ENCODE results near the gene KCNJ6. TPM values are rescaled to one million over a fixed set of nuclear protein-coding genes. Genes with fewer than 3 reads are reported as not detected.
A peak's percentile ranks its signal among the peaks of the same experiment; 100 is the strongest.

The KCNJ6 gene
- total and polyA plus RNA-seq, 7 experiments from 2014 or later: 0.01 TPM; not detected in 6

- intact Hi-C loops (cut with micrococcal nuclease): no loop called here
- DNase-seq (no peak), ATAC-seq (no peak)
- H3K27me3 Mint-ChIP-seq: peaks cover 0 to 58% (median 29%) of the 10 kb centered on the region in 5 donors
- peaks cover 0 to 3% (median 0%) of the 10 kb centered on the region in 11 donors for H3K9me3 Mint-ChIP-seq
- no peak overlapping the region for H3K27ac ChIP-seq (ENCODE audit: low read depth, low read length)
- POLR2A ChIA-PET: no interaction called here
- no peaks in the 10 kb centered on the region for H3K9me3 ChIP-seq (ENCODE audit: control insufficient read depth in 2 of 3, low read length in 3 of 3)
- no peak overlapping the region for H3K4me3 Mint-ChIP-seq
- H3K36me3 ChIP-seq (ENCODE audit: control insufficient read depth in 2 of 3, insufficient read depth in 3 of 3, low read length in 3 of 3): no peaks in the 10 kb centered on the region
- no peak overlapping the region for H3K4me3 ChIP-seq (ENCODE audit: low read length)
- H3K36me3 Mint-ChIP-seq: no peaks in the 10 kb centered on the region
- H3K27me3 ChIP-seq (ENCODE audit: control insufficient read depth in 2 of 2, insufficient read depth in 2 of 2, low read length in 2 of 2): no peaks in the 10 kb centered on the region
- H3K4me1 Mint-ChIP-seq: no peaks in the 10 kb centered on the region
- H3K4me1 ChIP-seq (ENCODE audit: control insufficient read depth in 2 of 2, insufficient read depth in 2 of 2, low read length in 2 of 2): no peaks in the 10 kb centered on the region
- no peak overlapping the region for H3K27ac Mint-ChIP-seq
- CTCF ChIA-PET: no interaction called here
Measured at GRCh38 chr21:37891972-37892371, 24.3 kb downstream of the KCNJ6 start.

GRCh38 chr21:37888659-37889058 is 27.6 kb downstream of the KCNJ6 start:
- POLR2A ChIA-PET: no interaction called here
- peaks cover 0 to 60% (median 36%) of the 10 kb centered on the region in 5 donors for H3K27me3 Mint-ChIP-seq

GRCh38 chr21:37886726-37887299 is 29.4 kb downstream of the KCNJ6 start:
- no peaks in the 10 kb centered on the region for H3K4me1 ChIP-seq (ENCODE audit: control insufficient read depth in 2 of 2, insufficient read depth in 2 of 2, low read length in 2 of 2)
- H3K36me3 ChIP-seq (ENCODE audit: control insufficient read depth in 2 of 3, insufficient read depth in 3 of 3, low read length in 3 of 3): no peaks in the 10 kb centered on the region
- no peaks in the 10 kb centered on the region for H3K4me1 Mint-ChIP-seq
- DNase-seq (no peak), ATAC-seq (no peak)
- H3K36me3 Mint-ChIP-seq: no peaks in the 10 kb centered on the region
- H3K27me3 Mint-ChIP-seq: peaks cover 0 to 46% (median 30%) of the 10 kb centered on the region in 5 donors
- no peaks in the 10 kb centered on the region for H3K9me3 ChIP-seq (ENCODE audit: control insufficient read depth in 2 of 3, low read length in 3 of 3)
- no peak overlapping the region for H3K4me3 ChIP-seq (ENCODE audit: low read length)
- no peak overlapping the region for H3K4me3 Mint-ChIP-seq
- no peaks in the 10 kb centered on the region for H3K27me3 ChIP-seq (ENCODE audit: control insufficient read depth in 2 of 2, insufficient read depth in 2 of 2, low read length in 2 of 2)
- no peak overlapping the region for H3K27ac Mint-ChIP-seq
- no peak overlapping the region for H3K27ac ChIP-seq (ENCODE audit: low read depth, low read length)
- ChIA-PET POLR2A (no interaction called here), CTCF (no interaction called here)
- H3K9me3 Mint-ChIP-seq: peaks cover 0 to 3% (median 0%) of the 10 kb centered on the region in 11 donors
- intact Hi-C loops (cut with micrococcal nuclease): no loop called here

More at GRCh38 chr21:37888659-37889058, 27.6 kb downstream of the KCNJ6 start:
- Mint-ChIP-seq H3K4me3 (no peak overlapping the region), H3K9me3 (peaks cover 0 to 3% (median 0%) of the 10 kb centered on the region in 11 donors), H3K27ac (no peak overlapping the region), H3K4me1 (no peaks in the 10 kb centered on the region), H3K36me3 (no peaks in the 10 kb centered on the region)
- Histone ChIP-seq H3K36me3 (ENCODE audit: control insufficient read depth in 2 of 3, insufficient read depth in 3 of 3, low read length in 3 of 3) (no peaks in the 10 kb centered on the region), H3K27me3 (ENCODE audit: control insufficient read depth in 2 of 2, insufficient read depth in 2 of 2, low read length in 2 of 2) (no peaks in the 10 kb centered on the region), H3K4me3 (ENCODE audit: low read length) (no peak overlapping the region), H3K4me1 (ENCODE audit: control insufficient read depth in 2 of 2, insufficient read depth in 2 of 2, low read length in 2 of 2) (no peaks in the 10 kb centered on the region), H3K9me3 (ENCODE audit: control insufficient read depth in 2 of 3, low read length in 3 of 3) (no peaks in the 10 kb centered on the region), H3K27ac (ENCODE audit: low read depth, low read length) (no peak overlapping the region)
- intact Hi-C loops (cut with micrococcal nuclease): no loop called here
- DNase-seq: no peak
- no peak for ATAC-seq
- CTCF ChIA-PET: no interaction called here

GRCh38 chr21:37886120-37886519 is 30.1 kb downstream of the KCNJ6 start:
- Histone ChIP-seq H3K27ac (ENCODE audit: low read depth, low read length) (no peak overlapping the region), H3K27me3 (ENCODE audit: control insufficient read depth in 2 of 2, insufficient read depth in 2 of 2, low read length in 2 of 2) (no peaks in the 10 kb centered on the region), H3K4me3 (ENCODE audit: low read length) (no peak overlapping the region), H3K9me3 (ENCODE audit: control insufficient read depth in 2 of 3, low read length in 3 of 3) (no peaks in the 10 kb centered on the region), H3K4me1 (ENCODE audit: control insufficient read depth in 2 of 2, insufficient read depth in 2 of 2, low read length in 2 of 2) (no peaks in the 10 kb centered on the region), H3K36me3 (ENCODE audit: control insufficient read depth in 2 of 3, insufficient read depth in 3 of 3, low read length in 3 of 3) (no peaks in the 10 kb centered on the region)
- Mint-ChIP-seq H3K27ac (no peak overlapping the region), H3K36me3 (no peaks in the 10 kb centered on the region), H3K4me1 (no peaks in the 10 kb centered on the region), H3K4me3 (no peak overlapping the region), H3K9me3 (peaks cover 0 to 3% (median 0%) of the 10 kb centered on the region in 11 donors), H3K27me3 (peaks cover 2 to 46% (median 30%) of the 10 kb centered on the region in 5 donors)
- intact Hi-C loops (cut with micrococcal nuclease): no loop called here
- ChIA-PET CTCF (no interaction called here), POLR2A (no interaction called here)
- DNase-seq: no peak
- no peak for ATAC-seq

- H3K9me3 ChIP-seq (ENCODE audit: control insufficient read depth in 2 of 3, low read length in 3 of 3): no peaks in the 10 kb centered on the region
- DNase-seq (no peak), ATAC-seq (peak; percentile 34)
- Mint-ChIP-seq H3K36me3 (no peaks in the 10 kb centered on the region), H3K9me3 (peaks cover 0 to 2% (median 0%) of the 10 kb centered on the region in 11 donors), H3K27me3 (peaks cover 2 to 25% (median 7%) of the 10 kb centered on the region in 5 donors), H3K4me3 (no peak overlapping the region), H3K4me1 (no peaks in the 10 kb centered on the region), H3K27ac (no peak overlapping the region)
- ChIA-PET POLR2A (no interaction called here), CTCF (no interaction called here)
- no peak overlapping the region for H3K4me3 ChIP-seq (ENCODE audit: low read length)
- no peaks in the 10 kb centered on the region for H3K27me3 ChIP-seq (ENCODE audit: control insufficient read depth in 2 of 2, insufficient read depth in 2 of 2, low read length in 2 of 2)
- H3K27ac ChIP-seq (ENCODE audit: low read depth, low read length): no peak overlapping the region
- H3K36me3 ChIP-seq (ENCODE audit: control insufficient read depth in 2 of 3, insufficient read depth in 3 of 3, low read length in 3 of 3): no peaks in the 10 kb centered on the region
- intact Hi-C loops (cut with micrococcal nuclease): no loop called here
- no peaks in the 10 kb centered on the region for H3K4me1 ChIP-seq (ENCODE audit: control insufficient read depth in 2 of 2, insufficient read depth in 2 of 2, low read length in 2 of 2)
Measured at GRCh38 chr21:37878946-37879660, 37.2 kb downstream of the KCNJ6 start.

GRCh38 chr21:37877888-37878684 is 38.2 kb downstream of the KCNJ6 start:
- POLR2A ChIA-PET: no interaction called here
- CTCF ChIA-PET: no interaction called here

More at GRCh38 chr21:37877888-37878684, 38.2 kb downstream of the KCNJ6 start:
- Mint-ChIP-seq H3K4me3 (no peak overlapping the region), H3K27ac (no peak overlapping the region), H3K9me3 (peaks cover 0 to 2% (median 0%) of the 10 kb centered on the region in 11 donors), H3K36me3 (no peaks in the 10 kb centered on the region), H3K27me3 (peaks cover 2 to 22% (median 7%) of the 10 kb centered on the region in 5 donors), H3K4me1 (no peaks in the 10 kb centered on the region)
- no peak overlapping the region for H3K4me3 ChIP-seq (ENCODE audit: low read length)
- no peak for ATAC-seq
- no peak for DNase-seq
- H3K27me3 ChIP-seq (ENCODE audit: control insufficient read depth in 2 of 2, insufficient read depth in 2 of 2, low read length in 2 of 2): no peaks in the 10 kb centered on the region
- H3K9me3 ChIP-seq (ENCODE audit: control insufficient read depth in 2 of 3, low read length in 3 of 3): no peaks in the 10 kb centered on the region
- H3K4me1 ChIP-seq (ENCODE audit: control insufficient read depth in 2 of 2, insufficient read depth in 2 of 2, low read length in 2 of 2): no peaks in the 10 kb centered on the region
- H3K36me3 ChIP-seq (ENCODE audit: control insufficient read depth in 2 of 3, insufficient read depth in 3 of 3, low read length in 3 of 3): no peaks in the 10 kb centered on the region
- intact Hi-C loops (cut with micrococcal nuclease): no loop called here
- H3K27ac ChIP-seq (ENCODE audit: low read depth, low read length): no peak overlapping the region
